Ectodermal cell (in vitro differentiated cells): ENCODE results near the gene MYNN.

Source experiments
- H3K27ac ChIP-seq: 2 replicates; pipeline ENCODE4 v1.7.0; 2013; ENCODE audit warnings: mild to moderate bottlenecking, low read depth, low read length; ENCODE audit not compliant: insufficient read depth, poor library complexity, severe bottlenecking
- H3K27me3 ChIP-seq: 2 replicates; pipeline ENCODE4 v1.7.0; 2013; ENCODE audit warnings: mild to moderate bottlenecking, low read length; ENCODE audit not compliant: insufficient read depth, control insufficient read depth, poor library complexity, severe bottlenecking
- H3K36me3 ChIP-seq: one replicate; pipeline ENCODE4 v1.7.0; 2013; ENCODE audit warnings: low read length; ENCODE audit not compliant: control insufficient read depth, insufficient read depth
- H3K4me1 ChIP-seq: one replicate; pipeline ENCODE4 v1.7.0; 2013; ENCODE audit warnings: low read length; ENCODE audit not compliant: control insufficient read depth, insufficient read depth
- H3K4me3 ChIP-seq: 2 replicates; pipeline ENCODE4 v1.7.0; 2013; ENCODE audit warnings: low read depth, low read length, control low read depth; ENCODE audit not compliant: insufficient read depth
- H3K9me3 ChIP-seq: 2 replicates; pipeline ENCODE4 v1.7.0; 2013; ENCODE audit warnings: mild to moderate bottlenecking, low read length, moderate library complexity; ENCODE audit not compliant: control insufficient read depth
- WGBS, 2 experiments: methylation state at CpG; one replicate each; pipeline ENCODE4 v1.1.7; 2013; ENCODE audit warnings: missing lambda C conversion rate in 2 of 2; 5-methylcytosine and 5-hydroxymethylcytosine counted together

MYNN gene

DNA sequence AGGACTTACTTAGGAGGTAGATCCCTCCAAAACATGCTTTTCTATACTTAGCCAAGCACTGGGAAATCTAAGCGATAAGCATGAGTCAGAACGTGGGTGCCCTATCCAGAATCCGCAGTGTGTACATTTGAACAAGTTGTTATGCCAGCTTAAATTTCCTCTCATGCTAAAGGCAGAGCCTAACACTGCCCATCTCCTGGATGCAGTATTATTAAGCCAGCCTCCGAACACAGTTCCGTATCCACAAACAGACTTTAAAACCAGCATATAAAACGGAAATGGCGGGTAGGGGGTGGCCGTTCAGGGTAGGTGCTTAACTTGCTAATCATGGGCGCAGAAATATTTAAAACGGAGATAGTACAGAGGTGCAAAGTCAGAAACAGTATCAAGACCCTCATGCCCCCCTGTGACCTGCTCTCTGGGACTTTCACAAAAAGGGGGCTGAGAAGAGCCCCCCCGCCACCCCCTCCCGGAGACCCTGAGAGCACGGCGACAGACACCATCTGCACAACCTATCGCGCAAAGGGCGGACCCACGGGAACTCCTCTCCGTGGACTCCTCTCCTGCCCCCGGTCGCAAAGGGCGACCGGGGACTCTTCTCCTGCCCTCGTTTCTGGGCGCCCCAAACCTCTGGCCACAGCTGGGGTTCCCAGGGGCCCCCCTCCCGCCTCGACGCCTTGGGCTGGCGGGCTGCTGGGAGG, 38.6 kb downstream of the MYNN start:
- Histone ChIP-seq H3K27ac (no peak overlapping the region), H3K27me3 (no peaks in the 10 kb centered on the region), H3K36me3 (no peaks in the 10 kb centered on the region), H3K9me3 (peaks cover 3% of the 10 kb centered on the region), H3K4me3 (peak overlapping the region; percentile 51), H3K4me1 (no peaks in the 10 kb centered on the region)
- WGBS, 2 experiments, result 54 to 56% methylated on average over 29 of the region's 29 CpGs

DNA sequence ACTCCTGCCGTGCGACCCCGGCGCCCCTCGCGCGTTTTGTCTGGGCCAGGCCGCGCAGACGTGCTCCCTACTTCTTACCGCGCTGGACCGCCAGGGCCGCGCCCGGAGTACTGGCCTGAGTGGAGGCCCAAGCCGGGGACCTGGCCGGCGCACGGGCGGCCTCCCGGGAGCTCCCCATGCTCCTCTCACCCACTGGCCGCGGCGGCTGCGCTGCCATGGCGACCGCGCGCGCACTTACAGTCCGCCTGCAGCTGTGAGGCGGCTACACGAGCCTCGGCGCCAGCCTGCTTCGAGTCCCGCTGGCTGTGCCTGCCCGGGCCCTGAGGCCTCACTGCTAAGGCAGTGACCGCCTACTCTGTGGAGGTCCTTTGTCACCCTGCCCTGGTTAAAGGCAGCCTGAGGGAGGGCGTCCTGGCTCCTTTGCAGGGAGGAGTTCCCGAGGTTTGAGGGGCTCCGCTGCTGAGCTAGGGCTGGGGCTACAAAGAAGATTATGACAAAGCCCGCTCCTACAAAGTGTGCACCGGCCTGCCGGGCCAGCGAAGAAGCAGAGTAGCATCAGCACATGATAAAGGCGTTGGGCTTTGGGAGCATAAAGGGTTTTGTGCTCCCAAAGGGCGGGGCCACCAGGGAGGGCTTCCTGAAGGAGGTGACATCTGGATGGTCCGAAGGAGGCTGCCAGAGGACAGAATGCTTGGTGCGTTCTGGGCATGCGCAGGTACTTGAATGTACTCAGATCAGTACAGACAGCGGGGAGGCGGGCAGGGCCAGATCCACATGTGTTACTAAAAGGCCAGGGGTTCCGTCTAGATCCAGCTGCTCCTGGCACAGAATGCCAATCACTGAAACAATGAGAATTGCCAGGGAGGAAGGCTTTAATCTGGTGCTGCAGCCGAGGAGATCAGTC, 39.4 kb downstream of the MYNN start, which contains the start of the genes LRRC34 and LRRIQ4:
Gene LRRC34, minus strand, starts transcription at position 573 of the 904 bp plus-strand sequence. Its CDS starts 356 bp downstream, at position 217.
Gene LRRIQ4, plus strand, starts transcription at position 539 of the 904 bp plus-strand sequence. CDS start 9,052 bp downstream, outside the sequence.
- H3K4me3 ChIP-seq, result peak within 1 kb of the TSS; percentile 51
- WGBS, 2 experiments, result 22 to 24% methylated on average over 55 to 56 of the region's 56 CpGs
- peaks cover 3% of the 10 kb centered on the region for H3K9me3 ChIP-seq
- no peaks in the 10 kb centered on the region for H3K4me1 ChIP-seq
- H3K27me3 ChIP-seq, result no peaks in the 10 kb centered on the region
- H3K27ac ChIP-seq, result peak within 1 kb of the TSS; percentile 88
- no peaks in the 10 kb centered on the region for H3K36me3 ChIP-seq

DNA sequence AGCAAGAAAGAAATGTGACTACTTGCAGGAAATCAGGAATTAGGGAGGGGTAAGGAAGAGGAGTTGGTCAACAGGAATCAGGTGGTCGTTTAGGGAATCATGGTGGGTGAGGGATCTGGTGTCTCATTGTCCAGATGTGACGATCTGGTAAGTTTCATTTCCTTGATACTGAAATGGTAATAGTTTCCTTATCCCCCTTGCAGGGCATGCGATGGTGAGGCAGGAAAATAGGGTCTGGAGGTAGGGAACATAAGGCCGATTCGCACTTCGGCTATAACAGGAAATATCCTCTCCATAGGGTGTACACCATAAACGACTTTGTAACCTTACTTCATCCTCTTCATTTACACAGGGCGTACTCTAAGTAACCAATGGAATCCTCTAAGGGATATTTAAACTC, 40.1 kb downstream of the MYNN start:
- no peaks in the 10 kb centered on the region for H3K27me3 ChIP-seq
- WGBS, 2 experiments, result 88% methylated on average over 8 of the region's 8 CpGs
- peaks cover 3% of the 10 kb centered on the region for H3K9me3 ChIP-seq
- peak overlapping the region; percentile 88 for H3K27ac ChIP-seq
- H3K36me3 ChIP-seq, result no peaks in the 10 kb centered on the region
- no peaks in the 10 kb centered on the region for H3K4me1 ChIP-seq
- H3K4me3 ChIP-seq, result peak overlapping the region; percentile 51

DNA sequence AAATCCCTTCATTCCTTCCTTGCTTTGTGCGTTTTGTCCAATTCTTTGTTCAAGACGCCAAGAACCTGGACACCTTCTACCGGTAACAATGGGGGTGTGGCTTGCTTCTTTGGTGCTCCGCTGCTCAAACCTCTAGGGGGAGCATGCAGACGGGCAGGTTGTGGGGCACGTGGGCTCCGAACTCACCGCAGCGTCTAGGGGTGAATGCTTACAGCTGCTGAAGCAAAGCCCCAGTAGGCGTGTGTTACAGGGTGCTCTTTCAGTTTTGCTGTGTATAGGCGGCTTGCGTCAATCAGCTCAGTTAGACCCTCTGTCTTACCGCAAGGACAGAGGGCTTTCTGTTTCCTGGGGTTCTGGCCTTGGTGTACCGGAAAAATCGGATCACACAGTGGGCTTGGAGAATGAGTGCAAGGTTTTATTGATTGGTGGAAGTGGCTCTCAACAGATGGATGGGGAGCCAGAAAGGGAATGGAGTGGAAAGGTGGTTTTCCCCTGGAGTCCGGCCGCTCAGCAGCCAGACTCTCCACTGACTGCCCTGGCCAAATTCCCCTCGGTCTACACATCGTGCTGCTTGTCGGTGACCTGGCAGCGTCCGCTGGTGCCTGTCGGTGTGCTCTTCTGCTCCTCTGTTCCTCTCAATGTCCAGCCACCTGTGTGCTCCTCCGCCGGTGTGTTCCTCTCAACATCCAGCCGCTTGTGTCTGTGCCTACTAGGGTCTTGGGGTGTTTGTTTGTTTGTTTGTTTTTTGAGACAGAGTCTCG, 40.7 kb downstream of the MYNN start:
- Histone ChIP-seq H3K9me3 (peaks cover 3% of the 10 kb centered on the region), H3K27ac (no peak overlapping the region), H3K27me3 (no peaks in the 10 kb centered on the region), H3K36me3 (no peaks in the 10 kb centered on the region), H3K4me3 (no peak overlapping the region), H3K4me1 (no peaks in the 10 kb centered on the region)
- WGBS, 2 experiments, result 82 to 86% methylated on average over 27 of the region's 27 CpGs

DNA sequence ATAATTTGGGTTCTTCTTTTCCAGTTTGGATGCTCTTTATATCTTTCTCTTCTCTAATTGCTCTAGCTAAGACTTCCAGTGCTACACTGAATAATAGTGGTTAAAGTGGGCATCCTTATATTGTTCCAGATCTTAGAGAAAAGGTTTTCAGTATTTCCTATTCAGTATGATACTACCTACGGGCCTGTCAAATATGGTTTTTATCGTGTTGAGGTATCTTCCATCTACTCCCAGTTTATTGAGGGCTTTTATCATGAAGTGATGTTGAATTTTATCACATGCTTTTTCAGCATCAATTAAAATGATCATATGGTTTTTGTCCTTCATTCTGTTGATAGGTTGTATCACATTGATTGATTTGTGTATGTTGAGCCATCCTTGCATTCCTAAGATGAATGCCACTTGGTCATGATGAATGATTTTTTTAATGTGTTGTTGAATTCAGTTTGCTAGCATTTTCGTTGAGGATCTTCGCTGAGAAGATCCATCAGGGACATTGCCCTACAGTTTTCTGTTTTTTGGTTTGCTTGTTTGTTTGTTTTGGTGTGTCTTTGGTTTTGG, 42.5 kb downstream of the MYNN start:
- no peaks in the 10 kb centered on the region for H3K36me3 ChIP-seq
- no peaks in the 10 kb centered on the region for H3K4me1 ChIP-seq
- peaks cover 3% of the 10 kb centered on the region for H3K9me3 ChIP-seq
- no peaks in the 10 kb centered on the region for H3K27me3 ChIP-seq
- no peak overlapping the region for H3K27ac ChIP-seq
- 80 to 90% methylated on average over 3 to 4 of the region's 4 CpGs for WGBS, 2 experiments
- H3K4me3 ChIP-seq, result no peak overlapping the region

DNA sequence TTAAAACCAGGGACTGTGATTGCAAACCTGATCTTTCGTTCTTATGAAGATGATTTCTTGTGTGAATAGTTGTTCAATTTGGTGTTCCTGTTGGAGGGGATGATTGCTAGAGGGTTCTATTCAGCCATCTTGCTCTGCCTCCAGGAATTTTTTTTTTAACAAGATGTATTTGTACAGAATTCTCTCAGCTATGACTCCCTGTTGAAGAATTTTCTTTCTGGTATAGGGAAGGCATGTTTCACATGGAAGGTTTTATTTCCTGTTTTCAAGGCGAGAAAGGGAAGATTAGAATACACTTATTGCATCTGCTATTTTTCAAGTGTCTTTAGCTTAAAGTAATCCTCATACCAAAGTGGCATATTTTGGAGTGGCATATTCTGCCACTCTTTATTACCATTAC, 45.1 kb downstream of the MYNN start:
- H3K27ac ChIP-seq, result no peak overlapping the region
- H3K27me3 ChIP-seq, result no peaks in the 10 kb centered on the region

DNA sequence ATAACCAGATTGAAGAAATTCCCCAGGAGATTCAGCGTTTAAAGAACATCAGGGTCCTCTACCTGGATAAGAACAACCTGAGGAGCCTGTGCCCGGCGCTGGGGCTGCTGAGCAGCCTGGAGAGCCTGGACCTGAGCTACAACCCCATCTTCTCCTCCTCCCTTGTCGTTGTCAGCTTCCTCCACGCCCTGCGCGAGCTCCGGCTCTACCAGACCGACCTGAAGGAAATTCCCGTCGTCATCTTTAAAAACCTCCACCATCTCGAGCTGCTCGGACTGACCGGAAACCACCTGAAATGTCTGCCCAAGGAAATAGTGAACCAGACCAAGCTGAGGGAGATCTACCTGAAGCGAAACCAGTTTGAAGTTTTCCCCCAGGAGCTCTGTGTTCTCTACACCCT, 48.9 kb downstream of the MYNN start:
- H3K27me3 ChIP-seq, result no peaks in the 10 kb centered on the region
- no peaks in the 10 kb centered on the region for H3K9me3 ChIP-seq
- no peaks in the 10 kb centered on the region for H3K36me3 ChIP-seq
- H3K27ac ChIP-seq, result no peak overlapping the region
- H3K4me3 ChIP-seq, result no peak overlapping the region
- 94 to 96% methylated on average over 15 of the region's 15 CpGs for WGBS, 2 experiments
- H3K4me1 ChIP-seq, result no peaks in the 10 kb centered on the region

More for the DNA sequence above, 45.1 kb downstream of the MYNN start:
- H3K9me3 ChIP-seq, result peaks cover 3% of the 10 kb centered on the region
- no peaks in the 10 kb centered on the region for H3K36me3 ChIP-seq
- WGBS, 2 experiments, result 82 to 96% methylated on average over 1 to 2 of the region's 2 CpGs
- no peaks in the 10 kb centered on the region for H3K4me1 ChIP-seq
- no peak overlapping the region for H3K4me3 ChIP-seq

DNA sequence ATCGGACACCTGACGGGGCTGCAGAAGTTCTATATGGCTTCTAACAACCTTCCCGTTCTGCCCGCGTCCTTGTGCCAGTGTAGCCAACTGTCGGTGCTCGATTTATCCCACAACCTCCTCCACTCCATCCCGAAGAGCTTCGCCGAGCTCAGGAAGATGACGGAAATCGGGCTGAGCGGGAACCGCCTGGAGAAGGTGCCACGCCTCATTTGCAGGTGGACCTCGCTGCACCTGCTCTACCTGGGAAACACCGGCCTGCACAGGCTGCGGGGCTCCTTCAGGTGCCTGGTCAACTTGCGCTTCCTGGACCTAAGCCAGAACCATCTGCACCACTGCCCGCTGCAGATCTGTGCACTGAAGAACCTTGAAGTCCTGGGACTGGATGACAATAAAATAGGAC, 49.3 kb downstream of the MYNN start:
- Histone ChIP-seq H3K36me3 (no peaks in the 10 kb centered on the region), H3K27ac (no peak overlapping the region), H3K4me3 (no peak overlapping the region), H3K9me3 (no peaks in the 10 kb centered on the region), H3K27me3 (no peaks in the 10 kb centered on the region), H3K4me1 (no peaks in the 10 kb centered on the region)
- WGBS, 2 experiments, result 96% methylated on average over 20 of the region's 20 CpGs

DNA sequence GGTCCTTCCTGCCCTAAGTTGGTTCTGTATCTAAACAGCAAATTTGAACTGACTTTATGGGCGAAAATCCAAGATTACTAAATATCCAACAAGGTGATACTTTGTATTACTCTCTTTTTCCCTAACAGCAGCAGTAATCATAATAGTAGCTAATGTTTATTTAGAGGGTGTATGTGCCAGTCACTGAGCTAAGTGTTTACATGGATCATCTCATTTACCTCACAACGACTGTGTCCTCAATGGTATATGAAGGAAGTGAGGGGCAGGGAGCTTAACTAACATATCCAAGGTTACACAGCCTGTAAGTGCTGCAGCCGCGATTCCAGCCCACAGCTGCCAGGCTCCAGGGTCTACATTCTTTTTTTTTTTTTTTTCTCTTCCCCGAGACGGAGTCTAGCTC, 49.8 kb downstream of the MYNN start:
- Histone ChIP-seq H3K4me3 (no peak overlapping the region), H3K4me1 (no peaks in the 10 kb centered on the region), H3K9me3 (no peaks in the 10 kb centered on the region), H3K27me3 (no peaks in the 10 kb centered on the region), H3K27ac (no peak overlapping the region), H3K36me3 (no peaks in the 10 kb centered on the region)
- 85 to 88% methylated on average over 6 of the region's 6 CpGs for WGBS, 2 experiments
